H9 (cell line): ENCODE measurements around the gene SEC22A. TPM values are rescaled to one million over a fixed set of nuclear protein-coding genes. Genes with fewer than 3 reads are reported as not detected.

Experiments used
- DNase-seq: peaks from one replicate; pipeline ENCODE4 v3.0.0-alpha.2; 2017
- H2AFZ ChIP-seq: one replicate; pipeline ENCODE4 v1.6.1; 2013; ENCODE audit warnings: mild to moderate bottlenecking, low read length, control low read depth, moderate library complexity
- H2AK5ac ChIP-seq: 2 replicates; pipeline ENCODE4 v1.6.1; 2013; ENCODE audit warnings: low read length, control low read depth, mixed read lengths; ENCODE audit not compliant: insufficient read length
- H2BK120ac ChIP-seq: one replicate; pipeline ENCODE4 v1.6.1; 2013; ENCODE audit warnings: low read depth, mild to moderate bottlenecking, low read length, control low read depth, inconsistent platforms; ENCODE audit not compliant: poor library complexity, severe bottlenecking
- H2BK12ac ChIP-seq: 2 replicates; pipeline ENCODE4 v1.6.1; 2013; ENCODE audit warnings: low read length, control low read depth, mixed read lengths, low read depth; ENCODE audit not compliant: insufficient read length
- H2BK15ac ChIP-seq: 2 replicates; pipeline ENCODE4 v1.6.1; 2013; ENCODE audit warnings: low read depth, low read length, control low read depth
- H2BK20ac ChIP-seq: one replicate; pipeline ENCODE4 v1.6.1; 2013; ENCODE audit warnings: low read depth, mild to moderate bottlenecking, low read length, control low read depth, inconsistent platforms; ENCODE audit not compliant: poor library complexity, severe bottlenecking
- H2BK5ac ChIP-seq: 2 replicates; pipeline ENCODE4 v1.6.1; 2013; ENCODE audit warnings: low read length, control low read depth, mixed read lengths; ENCODE audit not compliant: insufficient read length
- H3K14ac ChIP-seq: 2 replicates; pipeline ENCODE4 v1.6.1; 2013; ENCODE audit warnings: low read length, control low read depth; ENCODE audit not compliant: insufficient read depth
- H3K18ac ChIP-seq: 2 replicates; pipeline ENCODE4 v1.6.1; 2013; ENCODE audit warnings: low read depth, mild to moderate bottlenecking, mixed read lengths, low read length, control low read depth; ENCODE audit not compliant: insufficient read length
- H3K23ac ChIP-seq: 2 replicates; pipeline ENCODE4 v1.6.1; 2013; ENCODE audit warnings: low read length, control low read depth, mixed read lengths, low read depth; ENCODE audit not compliant: insufficient read length
- H3K23me2 ChIP-seq: 2 replicates; pipeline ENCODE4 v1.6.1; 2013; ENCODE audit warnings: low read depth, mild to moderate bottlenecking, mixed read lengths, low read length, control low read depth; ENCODE audit not compliant: insufficient read length, poor library complexity, severe bottlenecking
- H3K27ac ChIP-seq: 2 replicates; pipeline ENCODE4 v1.5.1; 2013; ENCODE audit warnings: low read length, control low read depth, mixed read lengths, low read depth; ENCODE audit not compliant: insufficient read length
- H3K27me3 ChIP-seq: 2 replicates; pipeline ENCODE4 v1.6.1; 2013; ENCODE audit warnings: low read length, control low read depth, inconsistent platforms; ENCODE audit not compliant: insufficient read depth
- H3K4ac ChIP-seq: 2 replicates; pipeline ENCODE4 v1.6.1; 2013; ENCODE audit warnings: low read depth, mild to moderate bottlenecking, control low read depth, inconsistent platforms, low read length, moderate library complexity
- H3K4me1 ChIP-seq: 2 replicates; pipeline ENCODE4 v1.6.1; 2013; ENCODE audit warnings: low read length, control low read depth, inconsistent platforms; ENCODE audit not compliant: insufficient read depth
- H3K4me2 ChIP-seq: 2 replicates; pipeline ENCODE4 v1.6.1; 2013; ENCODE audit warnings: low read length, control low read depth, mixed read lengths; ENCODE audit not compliant: insufficient read length, insufficient read depth
- H3K56ac ChIP-seq: 2 replicates; pipeline ENCODE4 v1.6.1; 2013; ENCODE audit warnings: low read depth, mild to moderate bottlenecking, mixed read lengths, low read length, control low read depth; ENCODE audit not compliant: insufficient read length
- H3K79me1 ChIP-seq: 2 replicates; pipeline ENCODE4 v1.6.1; 2013; ENCODE audit warnings: low read depth, mild to moderate bottlenecking, moderate library complexity, low read length, control low read depth, inconsistent platforms; ENCODE audit not compliant: insufficient read depth, poor library complexity, severe bottlenecking
- H3K79me2 ChIP-seq: 2 replicates; pipeline ENCODE4 v1.6.1; 2013; ENCODE audit warnings: low read length, control low read depth, inconsistent platforms; ENCODE audit not compliant: insufficient read depth
- H3K9ac ChIP-seq: 2 replicates; pipeline ENCODE4 v1.6.1; 2013; ENCODE audit warnings: low read length, control low read depth, mixed read lengths; ENCODE audit not compliant: insufficient read length; ENCODE audit errors: extremely low read depth
- H3K9me3 ChIP-seq: one replicate; pipeline ENCODE4 v1.6.1; 2013; ENCODE audit warnings: low read depth, low read length, inconsistent platforms; ENCODE audit not compliant: control insufficient read depth
- H3T11ph ChIP-seq: one replicate; pipeline ENCODE4 v1.6.1; 2013; ENCODE audit warnings: mild to moderate bottlenecking, low read length, control low read depth, inconsistent platforms
- H4K20me1 ChIP-seq: one replicate; pipeline ENCODE4 v1.6.1; 2013; ENCODE audit not compliant: control insufficient read depth, insufficient read length, insufficient read depth
- H4K5ac ChIP-seq: 2 replicates; pipeline ENCODE4 v1.6.1; 2013; ENCODE audit warnings: low read depth, mild to moderate bottlenecking, mixed read lengths, low read length, control low read depth; ENCODE audit not compliant: insufficient read length
- H4K8ac ChIP-seq: replicated peaks from 2 replicates; pipeline ENCODE4 v1.6.1; 2013; ENCODE audit warnings: low read length, control low read depth, mixed read lengths, low read depth; ENCODE audit not compliant: insufficient read length
- H4K91ac ChIP-seq: 2 replicates; pipeline ENCODE4 v1.6.1; 2013; ENCODE audit warnings: low read depth, mild to moderate bottlenecking, moderate library complexity, mixed read lengths, low read length, control low read depth; ENCODE audit not compliant: insufficient read length
- H3K27ac Mint-ChIP-seq, 3 experiments: 2 replicates in 2 of 3; 3 replicates in 1 of 3; pipeline ENCODE4 v1.8.0; 2020 to 2021; ENCODE audit warnings: mixed read lengths in 3 of 3, mild to moderate bottlenecking in 1 of 3, moderate library complexity in 1 of 3
- H3K27me3 Mint-ChIP-seq: 2 replicates; pipeline ENCODE4 v1.8.0; 2021; ENCODE audit warnings: low read depth, mild to moderate bottlenecking, moderate library complexity, mixed read lengths
- H3K36me3 Mint-ChIP-seq, 3 experiments: 2 replicates in 2 of 3; 3 replicates in 1 of 3; pipeline ENCODE4 v1.8.0; 2020 to 2021; ENCODE audit warnings: low read depth in 3 of 3, mixed read lengths in 3 of 3; ENCODE audit not compliant: insufficient read depth in 1 of 3
- H3K4me1 Mint-ChIP-seq, 2 experiments: 2 replicates each; pipeline ENCODE4 v1.8.0; 2020; ENCODE audit warnings: mixed read lengths in 2 of 2
- H3K4me3 Mint-ChIP-seq, 2 experiments: 2 replicates in 1 of 2; 3 replicates in 1 of 2; pipeline ENCODE4 v1.8.0; 2020 to 2021; ENCODE audit warnings: mild to moderate bottlenecking in 2 of 2, mixed read lengths in 2 of 2, moderate library complexity in 1 of 2
- H3K9me3 Mint-ChIP-seq, 2 experiments: 2 replicates in 1 of 2; 3 replicates in 1 of 2; pipeline ENCODE4 v1.8.0; 2020; ENCODE audit warnings: mild to moderate bottlenecking in 2 of 2, mixed read lengths in 2 of 2, moderate library complexity in 1 of 2
- CTCF ChIP-seq: fragments of 200-600 bp; sonication (generic); conservative IDR thresholded peaks from 3 replicates; pipeline ENCODE4 v1.8.0; 2021; ENCODE audit warnings: antibody characterized with exemption, mild to moderate bottlenecking
- WGBS: extraction: QIAGEN DNeasy Blood & Tissue Kit; methylation state at CpG from one replicate; pipeline ENCODE4 v1.1.7; 2013; ENCODE audit warnings: missing lambda C conversion rate, low lambda C conversion rate, mixed read lengths; ENCODE audit not compliant: insufficient read length; ENCODE audit errors: extremely low coverage; 5-methylcytosine and 5-hydroxymethylcytosine counted together
- total RNA-seq: library from RNA; stranded (reverse); gene quantifications from 2 replicates; pipeline ENCODE4 v1.2.1, GENCODE V29; 2021

Gene SEC22A
- total RNA-seq, 1 experiment from 2014 or later = 9.9 TPM

- H3K9me3 Mint-ChIP-seq = no peaks in the 10 kb centered on the region
- H3K27me3 Mint-ChIP-seq = no peaks in the 10 kb centered on the region
These were observed 83.7 kb downstream of the SEC22A start for GRCh38 chr3:123285479-123285878.

More at GRCh38 chr3:123285479-123285878, 83.7 kb downstream of the SEC22A start:
- Histone ChIP-seq H3K79me1 (no peaks in the 10 kb centered on the region), H3K23me2 (no peaks in the 10 kb centered on the region), H2BK15ac (no peak overlapping the region), H3T11ph (no peak overlapping the region), H3K9ac (no peak overlapping the region), H3K18ac (no peak overlapping the region), H2BK20ac (no peak overlapping the region), H4K20me1 (no peaks in the 10 kb centered on the region), H2AK5ac (no peak overlapping the region), H4K91ac (no peak overlapping the region), H4K5ac (no peak overlapping the region), H3K4me2 (no peak overlapping the region), H3K27ac (no peak overlapping the region), H3K79me2 (no peaks in the 10 kb centered on the region), H3K4ac (no peak overlapping the region), H2BK120ac (no peak overlapping the region), H2AFZ (no peak overlapping the region), H4K8ac (no peak overlapping the region), H3K9me3 (no peaks in the 10 kb centered on the region), H2BK12ac (no peak overlapping the region), H3K14ac (no peak overlapping the region), H3K23ac (no peak overlapping the region), H3K4me1 (no peaks in the 10 kb centered on the region), H3K56ac (no peak overlapping the region), H3K27me3 (no peaks in the 10 kb centered on the region), H2BK5ac (no peak overlapping the region)
- DNase-seq = peak; percentile 19
- Mint-ChIP-seq H3K27ac (peak overlapping the region in 1 of 3 experiments; percentile 25; a peak in 2 of 7 replicates), H3K4me3 (no peak overlapping the region), H3K36me3 (peaks cover 7 to 18% (median 16%) of the 10 kb centered on the region in 3 experiments), H3K4me1 (no peaks in the 10 kb centered on the region; a peak in 1 of 4 replicates)
- no peak for TF ChIP-seq CTCF
- no CpG with 5 or more reads among the region's 4 CpGs for WGBS
